CD4-positive, alpha-beta T cell treated with Interleukin-6 for 4 hours (primary cell): ENCODE data around the gene NPC1.
"Not testable (repeated sequence)": the region's sequence is repeated elsewhere in the genome, so short reads cannot be mapped to it uniquely, and the experiment has no call there.

Experiments used
- DNase-seq: peaks from one replicate; pipeline ENCODE4 v3.0.0-alpha.2; 2020; ENCODE audit warnings: mixed read lengths

Gene NPC1

GRCh38 chr18:23586249-23587196 is at the start of gene NPC1:
Gene NPC1, minus strand, starts transcription at chr18:23586506. Its CDS starts 163 bp downstream, at chr18:23586343.
- DNase-seq: peak; percentile 94

- no peak for DNase-seq
These were observed 49.7 kb upstream of the NPC1 start for GRCh38 chr18:23636071-23636399.

GRCh38 chr18:23635283-23636070 is 49.2 kb upstream of the NPC1 start:
- DNase-seq: no peak

GRCh38 chr18:23634692-23635091 is 48.4 kb upstream of the NPC1 start:
- DNase-seq: no peak

- DNase-seq: no peak
These were observed 46.3 kb upstream of the NPC1 start for GRCh38 chr18:23632615-23633014.

GRCh38 chr18:23631746-23632145 is 45.4 kb upstream of the NPC1 start:
- DNase-seq: no peak

GRCh38 chr18:23631312-23631711 is 45.0 kb upstream of the NPC1 start:
- no peak for DNase-seq

- no peak for DNase-seq
These were observed 43.2 kb upstream of the NPC1 start for GRCh38 chr18:23629444-23629946.

- DNase-seq: no peak
These were observed 41.7 kb upstream of the NPC1 start for GRCh38 chr18:23627970-23628369.

- no peak for DNase-seq
These were observed 41.0 kb upstream of the NPC1 start for GRCh38 chr18:23627321-23627720.

GRCh38 chr18:23626451-23627279 is 40.4 kb upstream of the NPC1 start:
- DNase-seq: no peak

GRCh38 chr18:23623040-23623439 is 36.7 kb upstream of the NPC1 start:
- DNase-seq: no peak

- DNase-seq: peak; percentile 4
These were observed 33.1 kb upstream of the NPC1 start for GRCh38 chr18:23619388-23619881.

GRCh38 chr18:23618862-23619387 is 32.6 kb upstream of the NPC1 start:
- DNase-seq: no peak

- DNase-seq: no peak
These were observed 31.2 kb upstream of the NPC1 start for GRCh38 chr18:23617412-23618014.

- no peak for DNase-seq
These were observed 30.0 kb upstream of the NPC1 start for GRCh38 chr18:23616258-23616657.

- no peak for DNase-seq
These were observed 28.6 kb upstream of the NPC1 start for GRCh38 chr18:23614891-23615290.

- DNase-seq: no peak
These were observed 28.1 kb upstream of the NPC1 start for GRCh38 chr18:23614413-23614812.

- DNase-seq: not testable (repeated sequence)
These were observed 26.8 kb upstream of the NPC1 start for GRCh38 chr18:23613091-23613475.

- DNase-seq: no peak
These were observed 26.3 kb upstream of the NPC1 start for GRCh38 chr18:23612434-23613090.

- DNase-seq: no peak
These were observed 23.2 kb upstream of the NPC1 start for GRCh38 chr18:23609390-23610023.
